Liver (tissue), 9 donors: Measurements from ENCODE around the gene GABRD. TPM values are rescaled to one million over a fixed set of nuclear protein-coding genes. Genes with fewer than 3 reads are reported as not detected.

Experiments used
- DNase-seq: peaks from one replicate; pipeline ENCODE4 v3.0.0-alpha.2; 2017; ENCODE audit warnings: low spot score
- H3K27ac ChIP-seq, 2 donors: one replicate each; pipeline ENCODE4 v1.7.0; 2013; ENCODE audit warnings: inconsistent platforms in 2 of 2, low read length in 2 of 2, control low read depth in 1 of 2, low read depth in 1 of 2, mild to moderate bottlenecking in 1 of 2
- H3K27me3 ChIP-seq, 4 donors: one replicate each; pipeline versions ENCODE4 v1.6.1 to v1.7.0; 2013; ENCODE audit warnings: low read length in 3 of 4, inconsistent platforms in 1 of 4, mild to moderate bottlenecking in 1 of 4, moderate library complexity in 1 of 4; ENCODE audit not compliant: control insufficient read depth in 4 of 4, insufficient read depth in 4 of 4
- H3K36me3 ChIP-seq, 4 donors: one replicate each; pipeline versions ENCODE4 v1.6.1 to v1.7.0; 2013; ENCODE audit warnings: low read length in 3 of 4, mild to moderate bottlenecking in 3 of 4, low read depth in 1 of 4, moderate library complexity in 1 of 4; ENCODE audit not compliant: control insufficient read depth in 4 of 4, insufficient read depth in 3 of 4
- H3K4me1 ChIP-seq, 4 donors: one replicate each; pipeline versions ENCODE4 v1.6.1 to v1.7.0; 2013; ENCODE audit warnings: low read length in 3 of 4, mild to moderate bottlenecking in 3 of 4, moderate library complexity in 1 of 4; ENCODE audit not compliant: control insufficient read depth in 4 of 4, insufficient read depth in 4 of 4
- H3K4me3 ChIP-seq, 3 donors: one replicate each; pipeline versions ENCODE4 v1.6.1 to v1.7.0; 2013; ENCODE audit warnings: low read length in 3 of 3, control low read depth in 1 of 3, low read depth in 1 of 3, mild to moderate bottlenecking in 1 of 3
- H3K9ac ChIP-seq, 2 donors: one replicate each; pipeline ENCODE4 v1.7.0; 2013; ENCODE audit warnings: low read length in 2 of 2, mild to moderate bottlenecking in 2 of 2, moderate library complexity in 2 of 2, control low read depth in 1 of 2, low read depth in 1 of 2
- H3K9me3 ChIP-seq, 4 donors: one replicate each; pipeline versions ENCODE4 v1.6.1 to v1.7.0; 2013; ENCODE audit warnings: low read length in 3 of 4; ENCODE audit not compliant: control insufficient read depth in 4 of 4
- CTCF ChIP-seq: fragments of 150-350 bp; IDR thresholded peaks from 2 replicates; pipeline ENCODE4 v1.5.1; 2017; ENCODE audit warnings: improper control_type of control experiment, low read depth, low read length; ENCODE audit not compliant: missing input control
- EGR1 ChIP-seq, 2 donors: IDR thresholded peaks; 2 replicates each; pipeline ENCODE4 v1.6.1; 2016 to 2018; ENCODE audit warnings: antibody characterized with exemption in 2 of 2, low read depth in 2 of 2
- FOXA1 ChIP-seq: IDR thresholded peaks from 2 replicates; pipeline ENCODE4 v1.6.1; 2016; ENCODE audit warnings: antibody characterized with exemption
- HNF4G ChIP-seq: IDR thresholded peaks from 2 replicates; pipeline ENCODE4 v1.6.1; 2016; ENCODE audit warnings: antibody characterized with exemption
- NR2F2 ChIP-seq: IDR thresholded peaks from 2 replicates; pipeline ENCODE4 v1.6.1; 2016; ENCODE audit warnings: antibody characterized with exemption
- RAD21 ChIP-seq, 2 donors: IDR thresholded peaks; 2 replicates each; pipeline ENCODE4 v1.6.1; 2016; ENCODE audit warnings: antibody characterized with exemption in 2 of 2, mild to moderate bottlenecking in 2 of 2
- RXRA ChIP-seq, 2 donors: IDR thresholded peaks; 2 replicates each; pipeline ENCODE4 v1.6.1; 2017 to 2018; ENCODE audit warnings: antibody characterized with exemption in 2 of 2, mild to moderate bottlenecking in 1 of 2
- SP1 ChIP-seq: IDR thresholded peaks from 2 replicates; pipeline ENCODE4 v1.6.1; 2018; ENCODE audit warnings: antibody characterized with exemption, mild to moderate bottlenecking
- TAF1 ChIP-seq: conservative IDR thresholded peaks from 2 replicates; pipeline ENCODE4 v1.6.1; 2016; ENCODE audit warnings: antibody characterized with exemption, mild to moderate bottlenecking
- YY1 ChIP-seq: IDR thresholded peaks from 2 replicates; pipeline ENCODE4 v1.6.1; 2016; ENCODE audit warnings: antibody characterized with exemption, mild to moderate bottlenecking
- WGBS: extraction: QIAGEN DNeasy Blood & Tissue Kit; methylation state at CpG from one replicate; pipeline ENCODE4 v1.1.7; 2013; 5-methylcytosine and 5-hydroxymethylcytosine counted together
- polyA plus RNA-seq, 2 donors: library from polyadenylated mRNA; stranded (reverse) in 1 of 2; unstranded in 1 of 2; fragments of 200-250 nt in 1 of 2; fragments of >200 nt in 1 of 2; fragmentation: Nextera tagmentation in 1 of 2; extraction: Ambion mirVana in 1 of 2; gene quantifications; one replicate each; pipeline versions ENCODE4 v1.2.1 to v1.2.3, GENCODE V29; 2013 to 2015
- total RNA-seq, 2 donors: library from RNA; depleted of rRNA; stranded (reverse); fragments of >200 nt; gene quantifications; one replicate each; pipeline ENCODE4 v1.2.3, GENCODE V29; 2014
- TF ChIP-seq, protein P1 (sequence below): IDR thresholded peaks from 2 replicates; pipeline ENCODE4 v1.6.1; 2016; ENCODE audit warnings: antibody characterized with exemption
- TF ChIP-seq, protein P2 (sequence below): IDR thresholded peaks from 2 replicates; pipeline ENCODE4 v1.6.1; 2016; ENCODE audit warnings: antibody characterized with exemption, mild to moderate bottlenecking
- donor health status: healthy.
- donor health status: healthy.
- donor health status: healthy.
- donor health status: healthy.
- donor health status: healthy.

The GABRD gene
- total and polyA plus RNA-seq, 4 donors = 0.29 TPM; not detected in 3

DNA sequence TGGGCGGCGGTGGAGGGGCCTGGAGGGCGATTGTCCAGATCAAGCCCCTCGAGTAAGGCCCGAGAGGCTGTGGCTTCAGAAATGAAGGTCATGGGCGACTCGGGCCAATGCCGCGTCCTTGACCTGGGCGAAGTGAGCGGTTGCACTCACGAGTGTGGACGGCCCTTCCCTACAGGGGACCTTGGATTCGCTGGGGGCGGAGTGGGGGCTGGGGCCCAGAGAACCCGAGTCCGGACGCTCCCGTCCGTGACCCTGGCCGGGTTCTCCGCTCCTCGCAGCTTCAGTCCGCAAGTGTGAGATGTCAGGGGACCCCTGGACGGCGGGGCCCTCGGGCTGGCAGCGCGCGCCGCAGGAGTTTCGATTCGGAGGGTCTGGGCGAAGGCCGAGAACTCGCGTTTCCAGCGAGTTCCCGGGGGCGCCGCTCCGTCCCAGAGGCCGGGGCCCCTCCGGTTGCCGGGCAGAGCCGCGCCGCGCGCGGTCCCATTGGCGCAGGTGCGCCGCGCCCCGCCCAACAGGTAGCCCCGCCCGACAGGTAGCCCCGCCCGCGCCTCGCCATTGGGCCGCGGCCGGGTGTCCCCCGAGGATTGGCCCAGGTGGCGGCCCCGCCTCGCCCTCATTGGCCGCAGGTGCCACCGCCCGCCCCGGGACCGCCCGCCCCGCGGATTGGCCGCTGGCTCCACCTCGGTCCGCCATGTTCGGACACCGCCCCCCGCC, 30.7 kb downstream of the GABRD start, which contains the start of gene PRKCZ:
Gene PRKCZ (plus strand): TSS at position 694 of the 714 bp plus-strand sequence. CDS start 220 bp downstream, outside the sequence.
- no peaks in the 10 kb centered on the region for H3K9me3 ChIP-seq
- no peaks in the 10 kb centered on the region for H3K36me3 ChIP-seq
- peak within 1 kb of the TSS; percentile 57 to 58 for H3K27ac ChIP-seq
- peak; percentile 79 for DNase-seq
- no peak within 1 kb of the TSS for H3K9ac ChIP-seq
- H3K4me3 ChIP-seq = peak within 1 kb of the TSS; percentile 66 to 92 (median 76)
- no peaks in the 10 kb centered on the region for H3K27me3 ChIP-seq
- peaks cover 17 to 58% (median 43%) of the 10 kb centered on the region in 4 donors for H3K4me1 ChIP-seq
- WGBS = 1% methylated on average over 83 of the region's 83 CpGs
- TF ChIP-seq RXRA (IDR thresholded peaks at IDR 0.05) (peak in 1 of 2 donors; percentile 23), TAF1 (no peak)

DNA sequence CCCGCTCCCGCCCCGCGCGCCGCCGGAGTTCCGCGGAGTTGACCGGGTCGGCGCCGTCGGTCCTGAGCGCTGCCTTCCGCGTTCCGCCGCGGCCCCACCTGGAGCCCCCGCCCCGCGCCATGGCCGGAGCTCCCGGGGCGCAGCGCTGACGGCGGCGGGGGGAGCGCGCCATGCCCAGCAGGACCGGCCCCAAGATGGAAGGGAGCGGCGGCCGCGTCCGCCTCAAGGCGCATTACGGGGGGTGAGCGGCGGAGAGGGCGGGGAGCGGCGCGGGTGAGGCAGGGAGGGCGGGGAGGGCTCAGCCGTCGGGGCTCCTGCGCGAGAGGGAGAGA, 31.3 kb downstream of the GABRD start:
- H3K36me3 ChIP-seq = peaks cover 0 to 1% (median 0%) of the 10 kb centered on the region in 4 donors
- H3K9ac ChIP-seq = no peak overlapping the region
- DNase-seq = no peak
- under 1% methylated on average over 51 of the region's 51 CpGs for WGBS
- H3K4me1 ChIP-seq = peaks cover 17 to 52% (median 39%) of the 10 kb centered on the region in 4 donors
- H3K27ac ChIP-seq = peak overlapping the region in 1 of 2 donors; percentile 57
- H3K9me3 ChIP-seq = no peaks in the 10 kb centered on the region
- no peaks in the 10 kb centered on the region for H3K27me3 ChIP-seq
- no peak for TF ChIP-seq CTCF
- TF ChIP-seq RAD21 (IDR thresholded peaks at IDR 0.05) = no peak
- peak overlapping the region; percentile 59 to 92 (median 69) for H3K4me3 ChIP-seq

DNA sequence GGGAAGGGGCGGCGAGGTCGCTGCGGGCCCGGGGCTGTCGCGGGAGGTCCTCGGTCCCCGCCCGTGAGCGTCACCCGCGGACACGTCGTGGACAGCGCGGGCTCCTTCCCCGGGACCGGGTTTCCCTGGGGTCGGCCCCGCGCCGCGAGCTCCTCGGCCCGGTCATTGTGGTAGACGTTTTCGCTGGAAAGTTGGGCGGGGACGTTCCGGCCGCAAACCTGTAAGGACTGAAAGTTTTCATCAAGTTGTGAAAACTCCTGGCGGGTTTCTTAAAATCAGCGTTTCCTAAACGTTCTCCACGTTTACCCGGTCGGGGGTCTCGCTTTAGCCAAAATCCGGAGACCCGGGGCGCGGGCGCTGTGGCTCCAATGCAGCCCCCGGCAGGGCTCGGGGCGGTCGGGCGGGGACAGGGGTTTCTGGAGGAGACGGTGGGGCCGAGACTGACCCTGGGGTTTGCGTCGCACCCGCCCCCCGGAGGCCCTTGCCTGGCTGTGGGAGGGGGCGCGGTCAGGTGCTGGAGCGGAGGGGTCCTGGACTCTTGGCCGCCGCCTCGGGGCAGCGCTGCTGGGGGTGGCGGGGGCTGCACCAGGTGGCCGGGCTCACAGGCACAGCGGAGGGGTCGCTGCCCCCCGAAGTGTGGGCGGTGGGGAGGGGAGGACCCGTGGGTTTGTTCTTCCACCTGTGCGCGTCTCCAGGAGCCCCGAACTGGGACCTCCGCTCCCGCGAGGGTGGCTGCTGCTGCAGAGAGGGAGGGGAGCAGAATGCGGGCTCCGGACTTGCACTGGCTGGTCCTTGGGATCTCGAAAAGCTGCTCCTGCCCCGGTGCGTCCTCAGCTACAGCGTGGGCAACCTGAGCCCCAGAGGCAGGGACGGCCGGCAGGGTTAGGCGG, 31.9 kb downstream of the GABRD start:
- H3K27me3 ChIP-seq = no peaks in the 10 kb centered on the region
- DNase-seq = no peak

More for the DNA sequence above, 31.9 kb downstream of the GABRD start:
- Histone ChIP-seq H3K9me3 (no peaks in the 10 kb centered on the region), H3K4me1 (peaks cover 17 to 46% (median 32%) of the 10 kb centered on the region in 4 donors), H3K27ac (no peak overlapping the region), H3K4me3 (peak overlapping the region; percentile 18 to 92 (median 69)), H3K9ac (no peak overlapping the region), H3K36me3 (peaks cover 0 to 7% (median 0%) of the 10 kb centered on the region in 4 donors)
- WGBS = 13% methylated on average over 84 of the region's 84 CpGs
- TF ChIP-seq TAF1 (no peak), YY1 (no peak), RXRA (IDR thresholded peaks at IDR 0.05) (no peak), HNF4G (no peak), EGR1 (IDR thresholded peaks at IDR 0.05; ENCODE audit: low read depth in 2 of 2) (no peak), NR2F2 (no peak), SP1 (no peak), CTCF (no peak), FOXA1 (no peak)
- TF ChIP-seq, protein P1, sequence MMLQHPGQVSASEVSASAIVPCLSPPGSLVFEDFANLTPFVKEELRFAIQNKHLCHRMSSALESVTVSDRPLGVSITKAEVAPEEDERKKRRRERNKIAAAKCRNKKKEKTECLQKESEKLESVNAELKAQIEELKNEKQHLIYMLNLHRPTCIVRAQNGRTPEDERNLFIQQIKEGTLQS = no peak
- TF ChIP-seq, protein P2, sequence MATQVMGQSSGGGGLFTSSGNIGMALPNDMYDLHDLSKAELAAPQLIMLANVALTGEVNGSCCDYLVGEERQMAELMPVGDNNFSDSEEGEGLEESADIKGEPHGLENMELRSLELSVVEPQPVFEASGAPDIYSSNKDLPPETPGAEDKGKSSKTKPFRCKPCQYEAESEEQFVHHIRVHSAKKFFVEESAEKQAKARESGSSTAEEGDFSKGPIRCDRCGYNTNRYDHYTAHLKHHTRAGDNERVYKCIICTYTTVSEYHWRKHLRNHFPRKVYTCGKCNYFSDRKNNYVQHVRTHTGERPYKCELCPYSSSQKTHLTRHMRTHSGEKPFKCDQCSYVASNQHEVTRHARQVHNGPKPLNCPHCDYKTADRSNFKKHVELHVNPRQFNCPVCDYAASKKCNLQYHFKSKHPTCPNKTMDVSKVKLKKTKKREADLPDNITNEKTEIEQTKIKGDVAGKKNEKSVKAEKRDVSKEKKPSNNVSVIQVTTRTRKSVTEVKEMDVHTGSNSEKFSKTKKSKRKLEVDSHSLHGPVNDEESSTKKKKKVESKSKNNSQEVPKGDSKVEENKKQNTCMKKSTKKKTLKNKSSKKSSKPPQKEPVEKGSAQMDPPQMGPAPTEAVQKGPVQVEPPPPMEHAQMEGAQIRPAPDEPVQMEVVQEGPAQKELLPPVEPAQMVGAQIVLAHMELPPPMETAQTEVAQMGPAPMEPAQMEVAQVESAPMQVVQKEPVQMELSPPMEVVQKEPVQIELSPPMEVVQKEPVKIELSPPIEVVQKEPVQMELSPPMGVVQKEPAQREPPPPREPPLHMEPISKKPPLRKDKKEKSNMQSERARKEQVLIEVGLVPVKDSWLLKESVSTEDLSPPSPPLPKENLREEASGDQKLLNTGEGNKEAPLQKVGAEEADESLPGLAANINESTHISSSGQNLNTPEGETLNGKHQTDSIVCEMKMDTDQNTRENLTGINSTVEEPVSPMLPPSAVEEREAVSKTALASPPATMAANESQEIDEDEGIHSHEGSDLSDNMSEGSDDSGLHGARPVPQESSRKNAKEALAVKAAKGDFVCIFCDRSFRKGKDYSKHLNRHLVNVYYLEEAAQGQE = no peak
